H1 (cell line): ENCODE measurements around the gene IRF2BP1. TPM values are rescaled to one million over a fixed set of nuclear protein-coding genes. Genes with fewer than 3 reads are reported as not detected.

Experiments used
- CBX5 ChIP-seq: fragments of 300-800, 300-1000 bp; sonication (generic); IDR thresholded peaks from 2 replicates; pipeline ENCODE4 v1.7.1; 2016; ENCODE audit warnings: antibody characterized with exemption, low read length, low read depth
- CBX8 ChIP-seq: fragments of 300-800, 300-1000 bp; sonication (generic); IDR thresholded peaks from 2 replicates; pipeline ENCODE4 v1.7.1; 2016; ENCODE audit warnings: low read depth, low read length, borderline replicate concordance
- CTBP2 ChIP-seq: IDR thresholded peaks from 2 replicates; pipeline ENCODE4 v1.7.0; 2011; ENCODE audit warnings: borderline replicate concordance, mild to moderate bottlenecking, moderate library complexity, mixed read lengths, low read length; ENCODE audit not compliant: insufficient read depth, insufficient read length
- HDAC2 ChIP-seq, 2 experiments: fragments of 300-600 bp in 1 of 2; sonication (generic) in 1 of 2; IDR thresholded peaks; 2 replicates each; pipeline ENCODE4 v1.6.1; 2011 to 2012; ENCODE audit warnings: low read depth in 2 of 2, low read length in 2 of 2, mild to moderate bottlenecking in 2 of 2, moderate library complexity in 2 of 2, borderline replicate concordance in 1 of 2, inconsistent platforms in 1 of 2
- KDM4A ChIP-seq: IDR thresholded peaks from one replicate; pipeline ENCODE4 v1.7.1; 2012; ENCODE audit warnings: low read depth, mild to moderate bottlenecking, moderate library complexity, low read length, inconsistent platforms; ENCODE audit not compliant: severe bottlenecking
- POLR2AphosphoS5 ChIP-seq: IDR thresholded peaks from 2 replicates; pipeline ENCODE4 v1.6.1; 2011; ENCODE audit warnings: low read depth, low read length
- RBBP5 ChIP-seq: IDR thresholded peaks from 2 replicates; pipeline ENCODE4 v1.7.1; 2012; ENCODE audit warnings: low read depth, mild to moderate bottlenecking, inconsistent platforms, low read length, moderate library complexity, borderline replicate concordance
- RXRA ChIP-seq: IDR thresholded peaks from 2 replicates; pipeline ENCODE4 v1.6.1; 2011; ENCODE audit warnings: low read depth, mild to moderate bottlenecking, low read length, moderate library complexity; ENCODE audit not compliant: insufficient read depth
- SP2 ChIP-seq: IDR thresholded peaks from 2 replicates; pipeline ENCODE4 v1.6.1; 2012; ENCODE audit warnings: mild to moderate bottlenecking, low read length, inconsistent platforms
- SUZ12 ChIP-seq: fragments of 200-600 bp; sonication (generic); IDR thresholded peaks from 2 replicates; pipeline ENCODE4 v1.6.1; 2012; ENCODE audit warnings: mild to moderate bottlenecking, inconsistent platforms, low read length, moderate library complexity, mixed read lengths
- TAF7 ChIP-seq: optimal IDR thresholded peaks from 2 replicates; pipeline ENCODE3; 2011; ENCODE audit warnings: low read depth, mild to moderate bottlenecking, inconsistent platforms, low read length, moderate library complexity, borderline replicate concordance
- TEAD4 ChIP-seq: IDR thresholded peaks from 2 replicates; pipeline ENCODE4 v1.6.1; 2012; ENCODE audit warnings: low read depth, low read length, inconsistent platforms, mixed read lengths
- polyA plus RNA-seq, 7 experiments: library from polyadenylated mRNA; depleted of rRNA in 3 of 7; stranded (reverse) in 5 of 7; unstranded in 2 of 7; fragments of >200 nt in 5 of 7; fragments of 200-250 nt in 2 of 7; gene quantifications; 1 replicate in 5 of 7; 2 replicates in 1 of 7; 4 replicates in 1 of 7; pipeline versions ENCODE4 v1.2.1 to v1.2.3, GENCODE V29; 2011 to 2013; ENCODE audit warnings: missing spikeins in 2 of 7, mixed read lengths in 2 of 7
- total RNA-seq: library from RNA; stranded (reverse); fragmentation: NEBNext Ultra II Directional; extraction: Animal tissue kit (Norgen Biotek cat#: 25700); gene quantifications from 2 replicates; pipeline ENCODE4 v1.2.1, GENCODE V29; 2021

IRF2BP1 gene
- total and polyA plus RNA-seq, 2 of the 8 experiments (the other 6 are each of a cell fraction or from before 2014, with no cell fraction given) = 12.1 to 24.4 TPM

DNA sequence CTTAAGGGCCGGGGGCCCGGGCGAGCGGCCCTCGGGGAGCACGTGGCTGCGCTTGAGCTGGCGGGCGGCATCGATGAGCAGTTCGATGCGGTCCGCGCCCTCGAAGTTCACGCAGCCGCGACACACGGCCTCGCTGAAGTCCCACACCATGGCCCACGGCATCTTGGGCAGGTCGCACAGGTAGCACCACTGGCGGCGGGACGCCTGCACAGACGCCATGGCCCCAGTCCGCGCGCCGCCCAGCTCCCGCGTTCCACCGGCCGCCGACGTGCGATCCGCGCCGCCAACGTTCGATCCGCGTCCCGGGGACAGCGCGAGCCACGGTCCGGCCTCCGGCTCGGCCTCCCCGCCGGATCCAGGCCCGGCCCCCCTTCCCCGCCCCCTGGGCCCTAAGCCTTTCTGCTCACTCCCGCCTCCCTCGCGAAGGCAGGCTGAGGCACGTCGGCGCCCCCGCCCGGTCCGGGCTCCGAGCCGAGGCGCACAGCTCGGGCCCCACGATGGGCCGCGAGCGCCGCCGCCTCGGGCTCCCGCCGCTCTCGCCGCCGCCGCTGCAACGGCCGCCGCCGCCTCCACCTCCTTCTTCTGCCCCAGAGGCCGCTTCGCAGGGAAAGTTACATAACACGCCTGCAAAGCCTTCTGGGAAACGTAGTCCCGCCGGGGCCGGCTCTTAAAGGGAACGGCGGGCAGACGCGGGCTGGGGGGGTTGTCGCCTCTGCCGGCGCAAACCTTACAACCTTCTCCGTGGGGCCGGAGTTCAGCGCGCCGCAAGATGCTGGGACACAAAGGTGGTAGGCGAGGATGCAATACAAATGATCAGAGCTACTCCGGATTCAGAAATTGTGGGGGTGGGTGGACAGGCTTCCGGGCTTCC lies at the start of gene IRF2BP1 (continued):
- TF ChIP-seq SUZ12 (no peak), TAF7 (peak; percentile 47), RBBP5 (no peak), HDAC2 (IDR thresholded peaks at IDR 0.05; ENCODE audit: borderline replicate concordance in 1 of 2, low read depth in 2 of 2, low read length in 2 of 2) (no peak; a peak in 1 of 4 replicates), RXRA (no peak), KDM4A (peak; percentile 46), CBX8 (no peak), POLR2AphosphoS5 (no peak; the same call in 1 of the 2 replicates), CTBP2 (no peak), CBX5 (no peak), TEAD4 (no peak), SP2 (no peak)
